Measurements from ENCODE around the gene RPL12. TPM values are rescaled to one million over a fixed set of nuclear protein-coding genes. Genes with fewer than 3 reads are reported as not detected.

RPL12 gene
- total and polyA plus RNA-seq, 2 of the 13 experiments (the other 11 are each of a cell fraction or from before 2014, with no cell fraction given) = 1,551 to 2,590 TPM

GRCh38 chr9:127423934-127424675 lies 27.1 kb downstream of the RPL12 start, which contains the start of gene ZNF79 (continued):
- TF ChIP-seq MYNN (CRISPR knock-in tag; IDR thresholded peaks at IDR 0.05; ENCODE audit: low read depth) (0 out of 2 replicates have a peak, but pooled peaks have one; percentile 40), THRA (CRISPR knock-in tag; IDR thresholded peaks at IDR 0.05; ENCODE audit: borderline replicate concordance) (peak; percentile 27; the same call in 1 of the 2 replicates), YY1 (IDR thresholded peaks at IDR 0.05; ENCODE audit: insufficient read depth, insufficient replicate concordance, low read depth, low read length) (peak; percentile 83), ZNF414 (CRISPR knock-in tag; IDR thresholded peaks at IDR 0.05) (0 out of 2 replicates have a peak, but pooled peaks have one; percentile 35), NFIC (IDR thresholded peaks at IDR 0.05; ENCODE audit: low read length) (no peak), ZSCAN25 (CRISPR knock-in tag; IDR thresholded peaks at IDR 0.05) (0 out of 2 replicates have a peak, but pooled peaks have one; percentile 12), HMG20A (CRISPR knock-in tag; IDR thresholded peaks at IDR 0.05; ENCODE audit: borderline replicate concordance) (no peak), SNAI1 (CRISPR knock-in tag; IDR thresholded peaks at IDR 0.05; ENCODE audit: borderline replicate concordance) (0 out of 2 replicates have a peak, but pooled peaks have one; percentile 24), NAIF1 (CRISPR knock-in tag; IDR thresholded peaks at IDR 0.05; ENCODE audit: borderline replicate concordance) (peak; percentile 85; the same call in 1 of the 2 replicates), ZNF614 (CRISPR knock-in tag; IDR thresholded peaks at IDR 0.05; ENCODE audit: borderline replicate concordance) (peak; percentile 66; the same call in 1 of the 2 replicates), ZHX2 (IDR thresholded peaks at IDR 0.05; ENCODE audit: low read depth) (peak; percentile 74; the same call in 1 of the 2 replicates), ZHX2 (CRISPR knock-in tag; IDR thresholded peaks at IDR 0.05; ENCODE audit: borderline replicate concordance) (no peak), CTCF (CRISPR knock-in tag; IDR thresholded peaks at IDR 0.05) (0 out of 2 replicates have a peak, but pooled peaks have one; percentile 8), ATF7 (IDR thresholded peaks at IDR 0.05) (no peak), ATF7 (CRISPR knock-in tag; IDR thresholded peaks at IDR 0.05) (0 out of 2 replicates have a peak, but pooled peaks have one; percentile 20)
- TF ChIP-seq, protein P1, sequence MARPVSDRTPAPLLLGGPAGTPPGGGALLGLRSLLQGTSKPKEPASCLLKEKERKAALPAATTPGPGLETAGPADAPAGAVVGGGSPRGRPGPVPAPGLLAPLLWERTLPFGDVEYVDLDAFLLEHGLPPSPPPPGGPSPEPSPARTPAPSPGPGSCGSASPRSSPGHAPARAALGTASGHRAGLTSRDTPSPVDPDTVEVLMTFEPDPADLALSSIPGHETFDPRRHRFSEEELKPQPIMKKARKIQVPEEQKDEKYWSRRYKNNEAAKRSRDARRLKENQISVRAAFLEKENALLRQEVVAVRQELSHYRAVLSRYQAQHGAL (CRISPR knock-in tag; IDR thresholded peaks at IDR 0.05; ENCODE audit: not compliant biosample characterization) = no peak

Measured in HepG2 (cell line).